HEK293 (cell line): ENCODE measurements around the gene DCTN3.

Experiments used
- CTCF ChIA-PET: fragments of 350-600 bp; formaldehyde crosslinking; extraction: SDS; loops from one replicate; lab custom pipeline; 2021; ENCODE audit warnings: antibody characterized with exemption; lab: Yijun Ruan, JAX
- POLR2A ChIA-PET: fragments of 300-600 bp; formaldehyde crosslinking; extraction: SDS; loops from one replicate; lab custom pipeline; 2020; ENCODE audit warnings: antibody characterized with exemption, inconsistent platforms; lab: Yijun Ruan, JAX
- H3K27ac ChIP-seq: fragments of 200-500 bp; sonication (Bioruptor generic); 2 replicates; pipeline ENCODE4 v1.5.1; 2014; ENCODE audit warnings: low read depth, low read length, control low read depth, inconsistent platforms; ENCODE audit errors: extremely low read depth
- H3K36me3 ChIP-seq, 2 experiments: fragments of 200-500 bp in 1 of 2; sonication (Bioruptor generic) in 1 of 2; 1 replicate in 1 of 2; 2 replicates in 1 of 2; pipeline ENCODE4 v1.5.1; 2014 to 2017; ENCODE audit warnings: inconsistent platforms in 2 of 2, low read length in 2 of 2; ENCODE audit not compliant: control insufficient read depth in 2 of 2, insufficient read depth in 1 of 2
- H3K4me1 ChIP-seq: fragments of 200-500 bp; sonication (Bioruptor generic); 2 replicates; pipeline ENCODE4 v1.5.1; 2014; ENCODE audit warnings: mild to moderate bottlenecking, low read length, inconsistent platforms; ENCODE audit not compliant: control insufficient read depth, insufficient read depth
- H3K4me3 ChIP-seq: 2 replicates; pipeline ENCODE4 v1.5.1; 2011; ENCODE audit warnings: low read depth, mild to moderate bottlenecking, control low read depth, low read length, moderate library complexity
- H3K9me3 ChIP-seq: fragments of 200-500 bp; sonication (Bioruptor generic); 2 replicates; pipeline ENCODE4 v1.5.1; 2014; ENCODE audit warnings: low read depth, low read length, inconsistent platforms; ENCODE audit not compliant: control insufficient read depth, insufficient read depth
- GFI1B ChIP-seq: fragments of 450-650 bp; formaldehyde crosslinking; IDR thresholded peaks from 2 replicates; pipeline ENCODE4 v1.5.1; 2016; ENCODE audit warnings: missing biosample characterization, missing genetic modification characterization
- HOXA7 ChIP-seq: sonication (generic); formaldehyde crosslinking; IDR thresholded peaks from 2 replicates; pipeline ENCODE4 v1.8.1; 2022; ENCODE audit warnings: missing genetic modification reagents, borderline replicate concordance
- KLF1 ChIP-seq: fragments of 450-650 bp; formaldehyde crosslinking; IDR thresholded peaks from 2 replicates; pipeline ENCODE4 v1.5.1; 2016; ENCODE audit warnings: missing biosample characterization, missing genetic modification characterization
- OVOL3 ChIP-seq: fragments of 450-650 bp; formaldehyde crosslinking; IDR thresholded peaks from 2 replicates; pipeline ENCODE4 v1.5.1; 2016; ENCODE audit warnings: missing biosample characterization, missing genetic modification characterization
- SCRT1 ChIP-seq: fragments of 450-650 bp; formaldehyde crosslinking; IDR thresholded peaks from 2 replicates; pipeline ENCODE4 v1.5.1; 2016; ENCODE audit warnings: missing biosample characterization, missing genetic modification characterization, borderline replicate concordance
- TCF7L2 ChIP-seq: IDR thresholded peaks from 2 replicates; pipeline ENCODE4 v1.6.1; 2011; ENCODE audit warnings: low read depth, mild to moderate bottlenecking, inconsistent platforms, low read length, moderate library complexity, borderline replicate concordance
- ZIC2 ChIP-seq: fragments of 450-650 bp; formaldehyde crosslinking; IDR thresholded peaks from 2 replicates; pipeline ENCODE4 v1.5.1; 2016; ENCODE audit warnings: missing biosample characterization, missing genetic modification characterization
- ZNF132 ChIP-seq: fragments of 450-650 bp; formaldehyde crosslinking; IDR thresholded peaks from 2 replicates; pipeline ENCODE4 v1.5.1; 2017; ENCODE audit warnings: missing biosample characterization, missing genetic modification characterization, borderline replicate concordance
- ZNF211 ChIP-seq: fragments of 450-650 bp; formaldehyde crosslinking; IDR thresholded peaks from 2 replicates; pipeline ENCODE4 v1.5.1; 2016; ENCODE audit warnings: low read depth, missing biosample characterization, missing genetic modification characterization
- ZNF341 ChIP-seq: fragments of 450-650 bp; formaldehyde crosslinking; IDR thresholded peaks from 2 replicates; pipeline ENCODE4; 2016; ENCODE audit warnings: low read depth, missing biosample characterization, missing genetic modification characterization
- ZNF548 ChIP-seq: fragments of 450-650 bp; formaldehyde crosslinking; IDR thresholded peaks from 2 replicates; pipeline ENCODE4 v1.5.1; 2016; ENCODE audit warnings: missing biosample characterization, missing genetic modification characterization
- ZNF624 ChIP-seq: fragments of 450-650 bp; formaldehyde crosslinking; IDR thresholded peaks from 2 replicates; pipeline ENCODE4 v1.5.1; 2017; ENCODE audit warnings: missing biosample characterization, missing genetic modification characterization
- ZNF677 ChIP-seq: fragments of 450-650 bp; IDR thresholded peaks from 2 replicates; pipeline ENCODE4 v1.5.0; 2018; ENCODE audit warnings: missing biosample characterization, mild to moderate bottlenecking, missing genetic modification characterization, moderate library complexity
- ZNF768 ChIP-seq: fragments of 450-650 bp; formaldehyde crosslinking; IDR thresholded peaks from 2 replicates; pipeline ENCODE4 v1.5.1; 2018; ENCODE audit warnings: missing biosample characterization, mild to moderate bottlenecking, missing genetic modification characterization
- TF ChIP-seq, protein P1 (sequence below): fragments of 450-650 bp; formaldehyde crosslinking; IDR thresholded peaks from 2 replicates; pipeline ENCODE4 v1.5.1; 2017; ENCODE audit warnings: missing biosample characterization, mild to moderate bottlenecking, missing genetic modification characterization, moderate library complexity
- TF ChIP-seq, protein P2 (sequence below): fragments of 450-650 bp; formaldehyde crosslinking; IDR thresholded peaks from 2 replicates; pipeline ENCODE4 v1.5.1; 2017; ENCODE audit warnings: missing biosample characterization, missing genetic modification characterization
- TF ChIP-seq, protein P3 (sequence below): fragments of 450-650 bp; formaldehyde crosslinking; IDR thresholded peaks from 2 replicates; pipeline ENCODE4 v1.5.1; 2016; ENCODE audit warnings: missing biosample characterization, missing genetic modification characterization
- TF ChIP-seq, protein P4 (sequence below): fragments of 450-650 bp; formaldehyde crosslinking; optimal IDR thresholded peaks from 2 replicates; pipeline ENCODE3; 2016; ENCODE audit warnings: missing biosample characterization, mild to moderate bottlenecking, missing genetic modification characterization
- TF ChIP-seq, protein P5 (sequence below): fragments of 450-650 bp; formaldehyde crosslinking; IDR thresholded peaks from 2 replicates; pipeline ENCODE4 v1.5.1; 2017; ENCODE audit warnings: missing biosample characterization, missing genetic modification characterization
- TF ChIP-seq, protein P6 (sequence below): fragments of 450-650 bp; formaldehyde crosslinking; IDR thresholded peaks from 2 replicates; pipeline ENCODE4 v1.5.1; 2016; ENCODE audit warnings: missing biosample characterization, missing genetic modification characterization

Gene DCTN3

DNA sequence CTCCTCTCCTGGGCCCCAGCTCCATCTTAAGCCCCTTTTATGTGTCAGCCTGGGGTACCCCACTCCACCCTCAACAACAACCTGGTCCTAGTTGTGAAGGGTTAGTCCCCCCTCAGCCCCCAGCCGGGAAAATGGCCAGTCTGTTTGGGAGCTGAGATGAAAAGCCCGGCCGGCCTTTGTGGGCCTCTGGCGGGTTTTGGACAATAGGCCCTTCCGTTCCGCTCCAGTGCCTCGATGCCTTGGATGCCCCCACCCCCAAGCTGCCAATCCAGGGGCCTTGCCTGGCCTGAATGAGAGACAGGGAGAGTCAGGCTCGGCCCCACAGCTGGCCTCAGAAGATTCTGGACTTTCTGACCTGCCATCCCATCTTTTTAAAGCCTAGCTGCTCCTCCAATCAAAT is 39.9 kb downstream of the DCTN3 start:
- Histone ChIP-seq H3K27ac (no peak overlapping the region), H3K4me3 (no peak overlapping the region), H3K9me3 (no peaks in the 10 kb centered on the region), H3K36me3 (no peaks in the 10 kb centered on the region), H3K4me1 (no peaks in the 10 kb centered on the region)
- CTCF ChIA-PET: interaction anchor here (0.5 to 5.3 kb wide), 7 partner anchors 11 to 78 kb away, joined by 3 to 40 read pairs (median 3); no protein-coding TSS in a partner anchor
- POLR2A ChIA-PET: interaction anchor here (0.9 kb wide), 1 partner anchor 57 kb away, joined by 3 read pairs; the partner anchor contains the start of gene SIGMAR1
- TF ChIP-seq GFI1B (tag by site-specific recombination): no peak
- TF ChIP-seq ZIC2 (tag by site-specific recombination): no peak
- TF ChIP-seq ZNF132: no peak
- TF ChIP-seq, protein P1, sequence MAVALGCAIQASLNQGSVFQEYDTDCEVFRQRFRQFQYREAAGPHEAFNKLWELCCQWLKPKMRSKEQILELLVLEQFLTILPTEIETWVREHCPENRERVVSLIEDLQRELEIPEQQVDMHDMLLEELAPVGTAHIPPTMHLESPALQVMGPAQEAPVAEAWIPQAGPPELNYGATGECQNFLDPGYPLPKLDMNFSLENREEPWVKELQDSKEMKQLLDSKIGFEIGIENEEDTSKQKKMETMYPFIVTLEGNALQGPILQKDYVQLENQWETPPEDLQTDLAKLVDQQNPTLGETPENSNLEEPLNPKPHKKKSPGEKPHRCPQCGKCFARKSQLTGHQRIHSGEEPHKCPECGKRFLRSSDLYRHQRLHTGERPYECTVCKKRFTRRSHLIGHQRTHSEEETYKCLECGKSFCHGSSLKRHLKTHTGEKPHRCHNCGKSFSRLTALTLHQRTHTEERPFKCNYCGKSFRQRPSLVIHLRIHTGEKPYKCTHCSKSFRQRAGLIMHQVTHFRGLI: no peak
- no peak for TF ChIP-seq ZNF768 (tag by site-specific recombination)
- no peak for TF ChIP-seq KLF1 (tag by site-specific recombination)
- TF ChIP-seq ZNF548 (tag by site-specific recombination): no peak
- TF ChIP-seq, protein P2, sequence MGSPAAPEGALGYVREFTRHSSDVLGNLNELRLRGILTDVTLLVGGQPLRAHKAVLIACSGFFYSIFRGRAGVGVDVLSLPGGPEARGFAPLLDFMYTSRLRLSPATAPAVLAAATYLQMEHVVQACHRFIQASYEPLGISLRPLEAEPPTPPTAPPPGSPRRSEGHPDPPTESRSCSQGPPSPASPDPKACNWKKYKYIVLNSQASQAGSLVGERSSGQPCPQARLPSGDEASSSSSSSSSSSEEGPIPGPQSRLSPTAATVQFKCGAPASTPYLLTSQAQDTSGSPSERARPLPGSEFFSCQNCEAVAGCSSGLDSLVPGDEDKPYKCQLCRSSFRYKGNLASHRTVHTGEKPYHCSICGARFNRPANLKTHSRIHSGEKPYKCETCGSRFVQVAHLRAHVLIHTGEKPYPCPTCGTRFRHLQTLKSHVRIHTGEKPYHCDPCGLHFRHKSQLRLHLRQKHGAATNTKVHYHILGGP (tag by site-specific recombination): no peak
- no peak for TF ChIP-seq HOXA7
- TF ChIP-seq, all 188 proteins: peak for 0

DNA sequence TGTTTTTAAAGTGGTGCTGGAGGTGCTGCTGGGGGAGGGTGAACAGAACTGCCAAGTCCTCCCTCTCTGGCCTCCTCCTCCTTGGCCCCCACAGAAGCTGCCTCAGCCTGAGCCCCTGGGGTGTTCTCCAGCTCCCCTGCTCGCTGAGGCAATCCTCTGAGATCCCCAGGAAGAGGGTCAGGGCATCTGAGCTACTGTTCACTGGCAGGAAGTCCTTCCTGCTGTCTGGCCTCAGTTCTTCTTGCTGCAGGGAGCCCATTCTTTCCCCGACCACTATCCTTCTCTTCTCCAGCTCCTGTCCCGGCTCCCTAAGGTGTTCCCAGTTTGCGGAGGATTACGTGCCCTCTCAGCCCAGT is 40.5 kb downstream of the DCTN3 start:
- CTCF ChIA-PET: interaction anchor here (0.5 to 5.3 kb wide), 9 partner anchors 9 to 302 kb away, joined by 3 to 40 read pairs (median 3); no protein-coding TSS in a partner anchor
- no peak overlapping the region for H3K27ac ChIP-seq

DNA sequence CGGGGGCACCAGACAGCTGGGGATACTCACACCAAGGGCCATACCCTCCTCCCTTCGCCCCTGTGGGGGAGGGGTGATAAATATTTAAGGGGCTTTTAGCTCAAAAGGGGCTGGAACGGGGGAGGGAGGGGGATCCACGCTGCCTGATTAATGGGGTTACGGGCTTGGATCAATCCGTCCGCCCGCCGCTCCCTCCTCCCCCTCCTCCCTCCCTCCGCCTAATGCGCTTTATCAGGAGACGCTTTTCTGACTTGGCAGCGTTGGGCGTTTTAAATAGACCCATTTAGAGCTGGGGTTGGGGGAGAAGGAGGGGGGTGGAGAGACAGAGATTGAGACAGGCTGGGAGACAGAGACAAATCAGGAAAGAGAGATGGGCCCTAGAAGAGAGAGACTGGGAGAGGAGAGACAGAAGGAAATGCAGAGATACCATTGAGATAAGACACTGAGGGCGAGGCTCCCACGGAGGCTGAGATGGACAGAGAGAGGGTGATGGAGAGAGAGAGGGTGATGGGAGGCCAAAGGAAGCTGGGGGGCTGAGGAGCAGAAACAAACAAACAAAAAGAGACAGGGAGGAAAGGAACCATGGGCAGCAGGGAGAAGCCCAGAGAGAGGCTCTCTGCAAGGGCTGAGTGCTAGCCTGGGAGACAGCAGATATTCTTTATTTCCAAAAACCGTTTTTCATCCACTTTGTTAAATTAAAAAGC is 41.0 kb downstream of the DCTN3 start:
- Histone ChIP-seq H3K4me1 (no peaks in the 10 kb centered on the region), H3K9me3 (no peaks in the 10 kb centered on the region), H3K27ac (no peak overlapping the region), H3K4me3 (no peak overlapping the region), H3K36me3 (no peaks in the 10 kb centered on the region)
- ChIA-PET CTCF (interaction anchor here (0.6 to 5.3 kb wide), 8 partner anchors 8 to 302 kb away, joined by 3 to 40 read pairs (median 4); no protein-coding TSS in a partner anchor), POLR2A (interaction anchor here (0.9 to 1.2 kb wide), 2 partner anchors 58 to 77 kb away, joined by 3 to 4 read pairs; partner anchors contain the start of gene SIGMAR1)
- TF ChIP-seq HOXA7 (no peak), ZNF211 (no peak), ZNF677 (tag by site-specific recombination) (no peak), OVOL3 (tag by site-specific recombination) (no peak), KLF1 (tag by site-specific recombination) (no peak), GFI1B (tag by site-specific recombination) (no peak), ZNF624 (no peak), SCRT1 (tag by site-specific recombination) (no peak)
- TF ChIP-seq, protein P3, sequence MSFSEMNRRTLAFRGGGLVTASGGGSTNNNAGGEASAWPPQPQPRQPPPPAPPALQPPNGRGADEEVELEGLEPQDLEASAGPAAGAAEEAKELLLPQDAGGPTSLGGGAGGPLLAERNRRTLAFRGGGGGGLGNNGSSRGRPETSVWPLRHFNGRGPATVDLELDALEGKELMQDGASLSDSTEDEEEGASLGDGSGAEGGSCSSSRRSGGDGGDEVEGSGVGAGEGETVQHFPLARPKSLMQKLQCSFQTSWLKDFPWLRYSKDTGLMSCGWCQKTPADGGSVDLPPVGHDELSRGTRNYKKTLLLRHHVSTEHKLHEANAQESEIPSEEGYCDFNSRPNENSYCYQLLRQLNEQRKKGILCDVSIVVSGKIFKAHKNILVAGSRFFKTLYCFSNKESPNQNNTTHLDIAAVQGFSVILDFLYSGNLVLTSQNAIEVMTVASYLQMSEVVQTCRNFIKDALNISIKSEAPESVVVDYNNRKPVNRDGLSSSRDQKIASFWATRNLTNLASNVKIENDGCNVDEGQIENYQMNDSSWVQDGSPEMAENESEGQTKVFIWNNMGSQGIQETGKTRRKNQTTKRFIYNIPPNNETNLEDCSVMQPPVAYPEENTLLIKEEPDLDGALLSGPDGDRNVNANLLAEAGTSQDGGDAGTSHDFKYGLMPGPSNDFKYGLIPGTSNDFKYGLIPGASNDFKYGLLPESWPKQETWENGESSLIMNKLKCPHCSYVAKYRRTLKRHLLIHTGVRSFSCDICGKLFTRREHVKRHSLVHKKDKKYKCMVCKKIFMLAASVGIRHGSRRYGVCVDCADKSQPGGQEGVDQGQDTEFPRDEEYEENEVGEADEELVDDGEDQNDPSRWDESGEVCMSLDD (tag by site-specific recombination): no peak
- TF ChIP-seq, protein P4, sequence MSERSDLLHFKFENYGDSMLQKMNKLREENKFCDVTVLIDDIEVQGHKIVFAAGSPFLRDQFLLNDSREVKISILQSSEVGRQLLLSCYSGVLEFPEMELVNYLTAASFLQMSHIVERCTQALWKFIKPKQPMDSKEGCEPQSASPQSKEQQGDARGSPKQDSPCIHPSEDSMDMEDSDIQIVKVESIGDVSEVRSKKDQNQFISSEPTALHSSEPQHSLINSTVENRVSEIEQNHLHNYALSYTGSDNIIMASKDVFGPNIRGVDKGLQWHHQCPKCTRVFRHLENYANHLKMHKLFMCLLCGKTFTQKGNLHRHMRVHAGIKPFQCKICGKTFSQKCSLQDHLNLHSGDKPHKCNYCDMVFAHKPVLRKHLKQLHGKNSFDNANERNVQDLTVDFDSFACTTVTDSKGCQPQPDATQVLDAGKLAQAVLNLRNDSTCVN: no peak
- TF ChIP-seq, protein P5, sequence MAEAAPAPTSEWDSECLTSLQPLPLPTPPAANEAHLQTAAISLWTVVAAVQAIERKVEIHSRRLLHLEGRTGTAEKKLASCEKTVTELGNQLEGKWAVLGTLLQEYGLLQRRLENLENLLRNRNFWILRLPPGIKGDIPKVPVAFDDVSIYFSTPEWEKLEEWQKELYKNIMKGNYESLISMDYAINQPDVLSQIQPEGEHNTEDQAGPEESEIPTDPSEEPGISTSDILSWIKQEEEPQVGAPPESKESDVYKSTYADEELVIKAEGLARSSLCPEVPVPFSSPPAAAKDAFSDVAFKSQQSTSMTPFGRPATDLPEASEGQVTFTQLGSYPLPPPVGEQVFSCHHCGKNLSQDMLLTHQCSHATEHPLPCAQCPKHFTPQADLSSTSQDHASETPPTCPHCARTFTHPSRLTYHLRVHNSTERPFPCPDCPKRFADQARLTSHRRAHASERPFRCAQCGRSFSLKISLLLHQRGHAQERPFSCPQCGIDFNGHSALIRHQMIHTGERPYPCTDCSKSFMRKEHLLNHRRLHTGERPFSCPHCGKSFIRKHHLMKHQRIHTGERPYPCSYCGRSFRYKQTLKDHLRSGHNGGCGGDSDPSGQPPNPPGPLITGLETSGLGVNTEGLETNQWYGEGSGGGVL: no peak
- TF ChIP-seq, protein P6, sequence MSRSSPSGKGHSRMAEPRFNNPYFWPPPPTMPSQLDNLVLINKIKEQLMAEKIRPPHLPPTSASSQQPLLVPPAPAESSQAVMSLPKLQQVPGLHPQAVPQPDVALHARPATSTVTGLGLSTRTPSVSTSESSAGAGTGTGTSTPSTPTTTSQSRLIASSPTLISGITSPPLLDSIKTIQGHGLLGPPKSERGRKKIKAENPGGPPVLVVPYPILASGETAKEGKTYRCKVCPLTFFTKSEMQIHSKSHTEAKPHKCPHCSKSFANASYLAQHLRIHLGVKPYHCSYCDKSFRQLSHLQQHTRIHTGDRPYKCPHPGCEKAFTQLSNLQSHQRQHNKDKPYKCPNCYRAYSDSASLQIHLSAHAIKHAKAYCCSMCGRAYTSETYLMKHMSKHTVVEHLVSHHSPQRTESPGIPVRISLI (tag by site-specific recombination): no peak

More for the DNA sequence above, 40.5 kb downstream of the DCTN3 start:
- TF ChIP-seq ZNF341 (peak; percentile 37; the same call in 1 of the 2 replicates), TCF7L2 (no peak)
- no peaks in the 10 kb centered on the region for H3K36me3 ChIP-seq
- H3K9me3 ChIP-seq: no peaks in the 10 kb centered on the region
- H3K4me1 ChIP-seq: no peaks in the 10 kb centered on the region
- no peak overlapping the region for H3K4me3 ChIP-seq
- POLR2A ChIA-PET: interaction anchor here (0.9 to 1.2 kb wide), 2 partner anchors 57 to 77 kb away, joined by 3 to 4 read pairs; partner anchors contain the start of gene SIGMAR1
